Ovary (tissue), 9 donors: ENCODE measurements around the gene CAPRIN1. TPM values are rescaled to one million over a fixed set of nuclear protein-coding genes. Genes with fewer than 3 reads are reported as not detected.
"Not testable (repeated sequence)": the region's sequence is repeated elsewhere in the genome, so short reads cannot be mapped to it uniquely, and the experiment has no call there.

ENCODE experiments used
- DNase-seq, 5 donors: peaks; one replicate each; pipeline ENCODE4 v3.0.0-alpha.2; 2019 to 2020
- H3K27ac ChIP-seq, 2 donors: fragments of 200-600 bp; one replicate each; pipeline versions ENCODE4 v1.5.1 to v1.8.0; 2019 to 2022
- H3K27me3 ChIP-seq: fragments of 200-600 bp; one replicate; pipeline ENCODE4 v1.8.0; 2022
- H3K36me3 ChIP-seq: fragments of 200-600 bp; sonication (generic); one replicate; pipeline ENCODE4 v1.5.1; 2019
- H3K4me1 ChIP-seq: one replicate; pipeline ENCODE4 v1.8.1; 2013; ENCODE audit warnings: mild to moderate bottlenecking, moderate library complexity; ENCODE audit not compliant: insufficient read depth
- H3K4me3 ChIP-seq: fragments of 200-600 bp; sonication (generic); one replicate; pipeline ENCODE4 v1.5.1; 2017
- H3K9me3 ChIP-seq, 2 donors: fragments of 200-600 bp in 1 of 2; sonication (generic) in 1 of 2; one replicate each; pipeline versions ENCODE4 v1.5.1 to v1.8.1; 2013 to 2019; ENCODE audit warnings: mild to moderate bottlenecking in 1 of 2, moderate library complexity in 1 of 2
- CTCF ChIP-seq, 3 donors: fragments of 450-650 bp in 2 of 3; fragments of 200-600 bp in 1 of 3; IDR thresholded peaks; one replicate each; pipeline versions ENCODE4 v1.5.1 to v1.8.0; 2016 to 2022; ENCODE audit warnings: antibody characterized with exemption in 3 of 3, mild to moderate bottlenecking in 1 of 3
- EP300 ChIP-seq: sonication (generic); formaldehyde crosslinking; IDR thresholded peaks from one replicate; pipeline ENCODE4 v1.6.1; 2017; ENCODE audit warnings: antibody characterized with exemption
- POLR2A ChIP-seq: fragments of 450-650 bp; IDR thresholded peaks from one replicate; pipeline ENCODE4 v1.6.1; 2017; ENCODE audit warnings: antibody characterized with exemption, mild to moderate bottlenecking, moderate library complexity
- WGBS, 3 donors: extraction: QIAGEN DNeasy Blood & Tissue Kit in 1 of 3; methylation state at CpG; one replicate each; pipeline versions ENCODE4 v1.1.5 to v1.1.7; 2013 to 2017; 5-methylcytosine and 5-hydroxymethylcytosine counted together
- intact Hi-C, 4 donors: fragments of 100-400 bp; cut with DNase I; formaldehyde crosslinking; loops; one replicate each; pipeline versions ENCODE4 v1.11.0 to v1.15.1; 2022 to 2023
- polyA plus RNA-seq, 2 donors: library from polyadenylated mRNA; stranded (reverse); fragments of 200-250 nt in 1 of 2; fragments of 350-450 nt in 1 of 2; fragmentation: Illumina TruSeq in 1 of 2; extraction: RNeasy Lipid Tissue Mini Kit (QIAGEN cat#74804) in 1 of 2; gene quantifications; one replicate each; pipeline ENCODE4 v1.2.3, GENCODE V29; 2013 to 2014
- total RNA-seq, 7 donors: library from RNA; depleted of rRNA in 2 of 7; stranded (reverse); fragments of >200 nt in 2 of 7; fragmentation: NEBNext Ultra II Directional in 3 of 7; extraction: Animal tissue kit (Norgen Biotek cat#: 25700) in 3 of 7; gene quantifications; one replicate each; pipeline versions ENCODE4 v1.1.0 to v1.2.4, GENCODE V29; 2016 to 2023
- donor health status: DM: no; HTN: no; CAD: no; lungs with moderate emphysema.
- donor health status: DM: no; HTN: no; CAD: no.
- donor health status: Bipolar disorder and iron deficiency.
- donor health status: DM: yes; HTN: yes; CAD: no.
- donor health status: DM: no; HTN: no; CAD: no.
- donor health status: DM: yes; HTN: yes; CAD: no.

Gene CAPRIN1
- total and polyA plus RNA-seq, 9 donors: 74.2 to 214 (median 160) TPM

- Histone ChIP-seq H3K9me3 (no peaks in the 10 kb centered on the region), H3K27ac (no peak overlapping the region), H3K4me1 (peaks cover 9% of the 10 kb centered on the region), H3K36me3 (no peaks in the 10 kb centered on the region), H3K4me3 (no peak overlapping the region), H3K27me3 (no peaks in the 10 kb centered on the region)
- DNase-seq: no peak
- WGBS, 3 donors: 72 to 86% (median 81%) methylated on average over 7 of the region's 7 CpGs
- no peak for TF ChIP-seq POLR2A
- TF ChIP-seq EP300: no peak
- no peak for TF ChIP-seq CTCF (IDR thresholded peaks at IDR 0.05)
- intact Hi-C loops: no loop called here
Observed at GRCh38 chr11:34067383-34068065, 16.0 kb downstream of the CAPRIN1 start.

DNA sequence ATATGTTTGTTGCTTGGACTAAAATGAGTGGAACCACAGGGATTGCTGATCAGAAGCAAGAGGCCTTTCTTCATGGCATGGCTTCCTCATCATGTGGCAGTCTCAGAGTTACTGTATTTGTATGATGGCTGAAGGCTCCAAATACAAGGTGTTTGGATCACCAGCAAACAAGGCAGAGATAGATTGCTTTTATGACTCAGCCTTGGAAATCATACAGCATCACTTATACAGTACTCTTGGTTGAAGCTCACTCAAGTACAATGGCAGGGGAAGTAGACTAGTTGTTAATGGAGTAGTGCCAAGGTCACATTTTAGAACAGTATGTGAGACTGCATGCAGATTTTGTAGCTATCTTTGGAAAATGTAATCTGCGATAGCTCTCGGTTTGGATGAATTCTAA is 16.6 kb downstream of the CAPRIN1 start:
- peaks cover 9% of the 10 kb centered on the region for H3K4me1 ChIP-seq
- no peak overlapping the region for H3K27ac ChIP-seq
- DNase-seq: no peak

GRCh38 chr11:34071306-34071705 is 19.8 kb downstream of the CAPRIN1 start:
- H3K9me3 ChIP-seq, H3K27ac ChIP-seq, H3K27me3 ChIP-seq, DNase-seq, H3K4me1 ChIP-seq, H3K4me3 ChIP-seq, H3K36me3 ChIP-seq, intact Hi-C loops: not testable (repeated sequence)
- WGBS, 3 donors: 80 to 86% (median 83%) methylated on average over 8 of the region's 8 CpGs

More for the DNA sequence above, 16.6 kb downstream of the CAPRIN1 start:
- 3 to 12% (median 6%) methylated on average over 2 of the region's 2 CpGs for WGBS, 3 donors
- H3K4me3 ChIP-seq: no peak overlapping the region
- intact Hi-C loops: no loop called here
- no peaks in the 10 kb centered on the region for H3K27me3 ChIP-seq
- no peaks in the 10 kb centered on the region for H3K9me3 ChIP-seq
- no peaks in the 10 kb centered on the region for H3K36me3 ChIP-seq
- TF ChIP-seq POLR2A (no peak), CTCF (IDR thresholded peaks at IDR 0.05) (no peak)

- TF ChIP-seq EP300 (no peak), POLR2A (no peak), CTCF (IDR thresholded peaks at IDR 0.05) (no peak)
- H3K4me1 ChIP-seq: peaks cover 7% of the 10 kb centered on the region
- intact Hi-C loops: no loop called here
- H3K4me3 ChIP-seq: no peak overlapping the region
- DNase-seq: no peak
- H3K27me3 ChIP-seq: no peaks in the 10 kb centered on the region
- no peak overlapping the region for H3K27ac ChIP-seq
- no peaks in the 10 kb centered on the region for H3K36me3 ChIP-seq
- H3K9me3 ChIP-seq: no peaks in the 10 kb centered on the region
- 62 to 70% (median 64%) methylated on average over 3 of the region's 3 CpGs for WGBS, 3 donors
Observed at GRCh38 chr11:34072041-34072440, 20.5 kb downstream of the CAPRIN1 start.

GRCh38 chr11:34072832-34073231 is 21.3 kb downstream of the CAPRIN1 start:
- intact Hi-C loops: no loop called here
- peaks cover 6% of the 10 kb centered on the region for H3K4me1 ChIP-seq
- 64 to 75% (median 74%) methylated on average over 2 of the region's 2 CpGs for WGBS, 3 donors
- H3K4me3 ChIP-seq: no peak overlapping the region
- H3K27ac ChIP-seq: no peak overlapping the region
- no peaks in the 10 kb centered on the region for H3K9me3 ChIP-seq
- no peak for DNase-seq
- no peak for TF ChIP-seq POLR2A
- no peak for TF ChIP-seq EP300
- TF ChIP-seq CTCF (IDR thresholded peaks at IDR 0.05): no peak
- no peaks in the 10 kb centered on the region for H3K27me3 ChIP-seq
- H3K36me3 ChIP-seq: no peaks in the 10 kb centered on the region
